H1 (cell line): ENCODE results near the gene CDHR2. TPM values are rescaled to one million over a fixed set of nuclear protein-coding genes. Genes with fewer than 3 reads are reported as not detected.

Source experiments
- CTCF ChIA-PET: fragments of 300-600 bp; sonication (Branson Sonifier 250); formaldehyde crosslinking; loops from one replicate; lab custom pipeline; 2021; ENCODE audit not compliant: partially characterized antibody; lab: Charles Lee
- POLR2A ChIA-PET: fragments of 300-600 bp; sonication (Branson Sonifier 250); formaldehyde crosslinking; loops from one replicate; lab custom pipeline; 2021; ENCODE audit warnings: inconsistent platforms; ENCODE audit not compliant: partially characterized antibody; lab: Charles Lee
- DNase-seq, 2 experiments: peaks; one replicate each; pipeline versions ENCODE4 v3.0.0 to v3.0.0-alpha.2; 2010 to 2022; ENCODE audit warnings: low spot score in 2 of 2, low read depth in 1 of 2, mixed read lengths in 1 of 2
- FAIRE-seq: peaks from 2 replicates; lab custom pipeline; 2011; peaks lifted over from hg19 to GRCh38; lab: Jason Lieb, UNC
- H2AFZ ChIP-seq: 2 replicates; pipeline ENCODE4 v1.8.1; 2012; ENCODE audit warnings: low read length, inconsistent platforms
- H2AK5ac ChIP-seq: 2 replicates; pipeline ENCODE4 v1.6.1; 2013; ENCODE audit warnings: low read depth, low read length
- H2BK120ac ChIP-seq: replicated peaks from 2 replicates; pipeline ENCODE3; 2013; ENCODE audit warnings: low read depth, low read length, inconsistent platforms
- H2BK12ac ChIP-seq: 2 replicates; pipeline ENCODE4 v1.6.1; 2013; ENCODE audit warnings: low read depth, low read length
- H2BK15ac ChIP-seq: 2 replicates; pipeline ENCODE4 v1.6.1; 2013; ENCODE audit warnings: low read length
- H2BK20ac ChIP-seq: 2 replicates; pipeline ENCODE4 v1.6.1; 2013; ENCODE audit warnings: low read length
- H2BK5ac ChIP-seq: 2 replicates; pipeline ENCODE4 v1.6.1; 2013; ENCODE audit warnings: low read depth, low read length
- H3K14ac ChIP-seq: 2 replicates; pipeline ENCODE4 v1.6.1; 2013; ENCODE audit warnings: inconsistent platforms; ENCODE audit not compliant: insufficient read length
- H3K18ac ChIP-seq: 2 replicates; pipeline ENCODE4 v1.6.1; 2013; ENCODE audit warnings: low read length; ENCODE audit errors: extremely low read depth
- H3K23ac ChIP-seq: 2 replicates; pipeline ENCODE4 v1.6.1; 2013; ENCODE audit warnings: inconsistent platforms; ENCODE audit not compliant: insufficient read length
- H3K23me2 ChIP-seq: 2 replicates; pipeline ENCODE4 v1.6.1; 2013; ENCODE audit warnings: low read depth, low read length
- H3K27ac ChIP-seq: 2 replicates; pipeline ENCODE4 v1.6.1; 2011; ENCODE audit warnings: low read depth, low read length, inconsistent platforms
- H3K27me3 ChIP-seq, 4 experiments: replicated peaks in 1 of 4; 1 replicate in 1 of 4; 2 replicates in 3 of 4; pipeline versions ENCODE4 v1.6.1 to v1.8.1; 2011 to 2013; ENCODE audit warnings: low read length in 3 of 4, mild to moderate bottlenecking in 3 of 4, inconsistent platforms in 2 of 4, mixed read lengths in 2 of 4, moderate library complexity in 1 of 4; ENCODE audit not compliant: control insufficient read depth in 3 of 4, insufficient read depth in 3 of 4; ENCODE audit errors: extremely low read depth in 1 of 4
- H3K36me3 ChIP-seq, 4 experiments: 2 replicates each; pipeline versions ENCODE4 v1.6.1 to v1.8.1; 2011 to 2013; ENCODE audit warnings: mild to moderate bottlenecking in 4 of 4, low read length in 3 of 4, moderate library complexity in 2 of 4, control low read depth in 1 of 4, inconsistent platforms in 1 of 4; ENCODE audit not compliant: insufficient read depth in 4 of 4, control insufficient read depth in 2 of 4
- H3K4ac ChIP-seq: replicated peaks from 2 replicates; pipeline ENCODE3; 2013; ENCODE audit warnings: low read length, low read depth, mixed read lengths, inconsistent platforms; ENCODE audit not compliant: insufficient read length
- H3K4me1 ChIP-seq, 4 experiments: replicated peaks in 1 of 4; 1 replicate in 1 of 4; 2 replicates in 3 of 4; pipeline versions ENCODE4 v1.6.1 to v1.8.1; 2011 to 2013; ENCODE audit warnings: low read length in 3 of 4, inconsistent platforms in 2 of 4, mixed read lengths in 1 of 4; ENCODE audit not compliant: insufficient read depth in 4 of 4, control insufficient read depth in 3 of 4
- H3K4me2 ChIP-seq, 2 experiments: 2 replicates each; pipeline versions ENCODE4 v1.6.1 to v1.8.1; 2011 to 2013; ENCODE audit warnings: low read depth in 2 of 2, low read length in 2 of 2, control low read depth in 1 of 2, inconsistent platforms in 1 of 2, mild to moderate bottlenecking in 1 of 2; ENCODE audit not compliant: insufficient read depth in 1 of 2
- H3K4me3 ChIP-seq, 4 experiments: fragments of 200-600, 300-600 bp in 1 of 4; sonication (generic), shearing (Covaris generic), sonication (Bioruptor Twin) in 1 of 4; 2 replicates each; pipeline versions ENCODE4 v1.5.1 to v1.8.1; 2011 to 2016; ENCODE audit warnings: low read length in 4 of 4, low read depth in 3 of 4, control low read depth in 2 of 4, inconsistent platforms in 2 of 4, mild to moderate bottlenecking in 2 of 4, mixed read lengths in 1 of 4, moderate library complexity in 1 of 4; ENCODE audit not compliant: insufficient read depth in 2 of 4; ENCODE audit errors: extremely low read depth in 1 of 4
- H3K56ac ChIP-seq: replicated peaks from 2 replicates; pipeline ENCODE3; 2013; ENCODE audit warnings: low read depth, mild to moderate bottlenecking, mixed read lengths, low read length, inconsistent platforms; ENCODE audit not compliant: insufficient read length
- H3K79me1 ChIP-seq: 2 replicates; pipeline ENCODE4 v1.6.1; 2013; ENCODE audit warnings: low read depth, low read length, control low read depth
- H3K79me2 ChIP-seq, 2 experiments: 2 replicates each; pipeline versions ENCODE4 v1.6.1 to v1.8.1; 2012 to 2013; ENCODE audit warnings: low read length in 2 of 2, mild to moderate bottlenecking in 2 of 2, inconsistent platforms in 1 of 2; ENCODE audit not compliant: insufficient read depth in 2 of 2, control insufficient read depth in 1 of 2
- H3K9ac ChIP-seq, 4 experiments: replicated peaks in 1 of 4; 1 replicate in 1 of 4; 2 replicates in 3 of 4; pipeline versions ENCODE4 v1.6.1 to v1.8.1; 2011 to 2013; ENCODE audit warnings: low read depth in 3 of 4, low read length in 3 of 4, control low read depth in 2 of 4, mild to moderate bottlenecking in 2 of 4, moderate library complexity in 2 of 4, inconsistent platforms in 1 of 4; ENCODE audit errors: extremely low read depth in 1 of 4
- H3K9me3 ChIP-seq, 2 experiments: 2 replicates each; pipeline versions ENCODE4 v1.6.1 to v1.8.1; 2012 to 2013; ENCODE audit warnings: mild to moderate bottlenecking in 2 of 2, moderate library complexity in 2 of 2, control low read depth in 1 of 2, inconsistent platforms in 1 of 2, low read depth in 1 of 2, low read length in 1 of 2, mixed read lengths in 1 of 2; ENCODE audit not compliant: insufficient read depth in 2 of 2
- H4K20me1 ChIP-seq, 2 experiments: replicated peaks in 1 of 2; 2 replicates each; pipeline versions ENCODE3 to v1.8.1; 2011 to 2013; ENCODE audit warnings: inconsistent platforms in 2 of 2, low read length in 2 of 2, mild to moderate bottlenecking in 1 of 2; ENCODE audit not compliant: insufficient read depth in 2 of 2, control insufficient read depth in 1 of 2
- H4K5ac ChIP-seq: 2 replicates; pipeline ENCODE4 v1.6.1; 2013; ENCODE audit warnings: low read length, low read depth, mixed read lengths, inconsistent platforms; ENCODE audit not compliant: insufficient read length
- H4K8ac ChIP-seq: 2 replicates; pipeline ENCODE4 v1.8.0; 2013; ENCODE audit warnings: mild to moderate bottlenecking, moderate library complexity, low read length, inconsistent platforms; ENCODE audit not compliant: insufficient read depth; ENCODE audit errors: extremely low read depth
- H4K91ac ChIP-seq: replicated peaks from 2 replicates; pipeline ENCODE3; 2013; ENCODE audit warnings: low read length, mixed read lengths, inconsistent platforms; ENCODE audit not compliant: insufficient read length
- CBX8 ChIP-seq: fragments of 300-800, 300-1000 bp; sonication (generic); IDR thresholded peaks from 2 replicates; pipeline ENCODE4 v1.7.1; 2016; ENCODE audit warnings: low read depth, low read length, borderline replicate concordance
- CREB1 ChIP-seq: IDR thresholded peaks from 2 replicates; pipeline ENCODE4 v1.6.1; 2012; ENCODE audit warnings: inconsistent platforms
- GABPA ChIP-seq: IDR thresholded peaks from 2 replicates; pipeline ENCODE4 v1.6.1; 2011; ENCODE audit warnings: mild to moderate bottlenecking, low read length, moderate library complexity, borderline replicate concordance; ENCODE audit not compliant: insufficient read depth
- KDM1A ChIP-seq: fragments of 200-600, 300-600 bp; sonication (generic); IDR thresholded peaks from 2 replicates; pipeline ENCODE4 v1.7.1; 2016; ENCODE audit warnings: mild to moderate bottlenecking, low read length, borderline replicate concordance
- KDM4A ChIP-seq: IDR thresholded peaks from one replicate; pipeline ENCODE4 v1.7.1; 2012; ENCODE audit warnings: low read depth, mild to moderate bottlenecking, moderate library complexity, low read length, inconsistent platforms; ENCODE audit not compliant: severe bottlenecking
- KDM5A ChIP-seq: fragments of 200-600 bp; IDR thresholded peaks from 2 replicates; pipeline ENCODE4 v1.7.1; 2012; ENCODE audit warnings: mild to moderate bottlenecking, low read length, inconsistent platforms, mixed read lengths
- MAX ChIP-seq: IDR thresholded peaks from 2 replicates; pipeline ENCODE4 v1.6.1; 2012; ENCODE audit warnings: inconsistent platforms
- RFX5 ChIP-seq: IDR thresholded peaks from 2 replicates; pipeline ENCODE4 v1.6.1; 2011; ENCODE audit warnings: low read depth, low read length, improper control_type of control experiment, borderline replicate concordance
- TAF1 ChIP-seq: IDR thresholded peaks from 2 replicates; pipeline ENCODE4 v1.6.1; 2011; ENCODE audit warnings: mild to moderate bottlenecking, low read depth, low read length
- TEAD4 ChIP-seq: IDR thresholded peaks from 2 replicates; pipeline ENCODE4 v1.6.1; 2012; ENCODE audit warnings: low read depth, low read length, inconsistent platforms, mixed read lengths
- WGBS, 2 experiments: shearing (Covaris generic) in 1 of 2; methylation state at CpG; one replicate each; pipeline versions ENCODE4 v1.1.6 to v1.1.7; 2013 to 2015; ENCODE audit warnings: low lambda C conversion rate in 2 of 2, mixed read lengths in 2 of 2, inconsistent platforms in 1 of 2, low coverage in 1 of 2, missing lambda C conversion rate in 1 of 2; ENCODE audit not compliant: insufficient replicate concordance in 2 of 2, insufficient coverage in 1 of 2, insufficient read length in 1 of 2; ENCODE audit errors: extremely low coverage in 1 of 2, missing lambda C conversion rate in 1 of 2; 5-methylcytosine and 5-hydroxymethylcytosine counted together
- polyA plus RNA-seq, 7 experiments: library from polyadenylated mRNA; depleted of rRNA in 3 of 7; stranded (reverse) in 5 of 7; unstranded in 2 of 7; fragments of >200 nt in 5 of 7; fragments of 200-250 nt in 2 of 7; gene quantifications; 1 replicate in 5 of 7; 2 replicates in 1 of 7; 4 replicates in 1 of 7; pipeline versions ENCODE4 v1.2.1 to v1.2.3, GENCODE V29; 2011 to 2013; ENCODE audit warnings: missing spikeins in 2 of 7, mixed read lengths in 2 of 7
- total RNA-seq: library from RNA; stranded (reverse); fragmentation: NEBNext Ultra II Directional; extraction: Animal tissue kit (Norgen Biotek cat#: 25700); gene quantifications from 2 replicates; pipeline ENCODE4 v1.2.1, GENCODE V29; 2021

The CDHR2 gene
- total and polyA plus RNA-seq, 2 of the 8 experiments (the other 6 are each of a cell fraction or from before 2014, with no cell fraction given): 0.02 to 0.43 TPM

- Histone ChIP-seq H3K23me2 (peaks cover 9% of the 10 kb centered on the region; the same call in 1 of the 2 replicates), H4K20me1 (peaks cover 0 to 1% of the 10 kb centered on the region in 2 experiments), H4K5ac (no peak overlapping the region), H3K56ac (no peak overlapping the region), H3K4me3 (peak overlapping the region; percentile 57 to 81 (median 68)), H3K4me2 (peak overlapping the region; percentile 91 to 93), H3K14ac (no peak overlapping the region), H2BK15ac (peak overlapping the region; percentile 46; the same call in 1 of the 2 replicates), H3K9me3 (no peaks in the 10 kb centered on the region), H2BK12ac (0 out of 2 replicates have a peak overlapping the region, but pooled peaks have one; percentile 71), H2BK20ac (no peak overlapping the region), H2AK5ac (no peak overlapping the region), H3K79me2 (no peaks in the 10 kb centered on the region), H4K91ac (no peak overlapping the region), H3K9ac (peak overlapping the region in 3 of 4 experiments; percentile 0 to 60 (median 59); a peak in 5 of 7 replicates), H2BK5ac (peak overlapping the region; percentile 73; the same call in 1 of the 2 replicates), H3K36me3 (no peaks in the 10 kb centered on the region), H3K27ac (peak overlapping the region; percentile 20; the same call in 1 of the 2 replicates), H2AFZ (peak overlapping the region; percentile 63; the same call in 1 of the 2 replicates), H3K79me1 (peaks cover 2% of the 10 kb centered on the region; the same call in 1 of the 2 replicates), H4K8ac (0 out of 2 replicates have a peak overlapping the region, but pooled peaks have one; percentile 68), H2BK120ac (no peak overlapping the region), H3K27me3 (no peaks in the 10 kb centered on the region; a peak in 1 of 7 replicates), H3K4me1 (peaks cover 9 to 18% (median 18%) of the 10 kb centered on the region in 4 experiments), H3K4ac (no peak overlapping the region), H3K18ac (peak overlapping the region; percentile 64), H3K23ac (no peak overlapping the region)
- ChIA-PET CTCF (interaction anchor here (0.6 to 3.7 kb wide), 9 partner anchors 10 to 128 kb away, joined by 3 to 27 read pairs (median 5); no protein-coding TSS in a partner anchor), POLR2A (interaction anchor here (0.6 to 21.1 kb wide), 18 partner anchors 8 to 624 kb away, joined by 3 to 458 read pairs (median 4); partner anchors contain the start of genes CLTB, HIGD2A, NOP16 and RNF44)
- FAIRE-seq: no peak
- 2% methylated on average over 48 of the region's 63 CpGs; no CpG with 5 or more reads in 1 of the 2 experiments for WGBS, 2 experiments
- peak in 1 of 2 experiments; percentile 85 for DNase-seq
- 0 out of 2 replicates have a peak, but pooled peaks have one; percentile 24 for TF ChIP-seq TAF1
- TF ChIP-seq KDM4A: peak; percentile 34
- no peak for TF ChIP-seq KDM5A
- 0 out of 2 replicates have a peak, but pooled peaks have one; percentile 41 for TF ChIP-seq TEAD4
- TF ChIP-seq RFX5: no peak
- TF ChIP-seq CREB1: 0 out of 2 replicates have a peak, but pooled peaks have one; percentile 47
- TF ChIP-seq CBX8: no peak
- peak; percentile 29; the same call in 1 of the 2 replicates for TF ChIP-seq KDM1A
- TF ChIP-seq GABPA: peak; percentile 58; the same call in 1 of the 2 replicates
- peak; percentile 64 for TF ChIP-seq MAX
Measured at GRCh38 chr5:176543428-176544182, 5.5 kb upstream of the CDHR2 start.
